ENCODE results near the gene GPR35. TPM values are rescaled to one million over a fixed set of nuclear protein-coding genes. Genes with fewer than 3 reads are reported as not detected.

The GPR35 gene
- total and polyA plus RNA-seq, 2 of the 13 experiments (the other 11 are each of a cell fraction or from before 2014, with no cell fraction given), result 27.1 to 44.2 TPM

DNA sequence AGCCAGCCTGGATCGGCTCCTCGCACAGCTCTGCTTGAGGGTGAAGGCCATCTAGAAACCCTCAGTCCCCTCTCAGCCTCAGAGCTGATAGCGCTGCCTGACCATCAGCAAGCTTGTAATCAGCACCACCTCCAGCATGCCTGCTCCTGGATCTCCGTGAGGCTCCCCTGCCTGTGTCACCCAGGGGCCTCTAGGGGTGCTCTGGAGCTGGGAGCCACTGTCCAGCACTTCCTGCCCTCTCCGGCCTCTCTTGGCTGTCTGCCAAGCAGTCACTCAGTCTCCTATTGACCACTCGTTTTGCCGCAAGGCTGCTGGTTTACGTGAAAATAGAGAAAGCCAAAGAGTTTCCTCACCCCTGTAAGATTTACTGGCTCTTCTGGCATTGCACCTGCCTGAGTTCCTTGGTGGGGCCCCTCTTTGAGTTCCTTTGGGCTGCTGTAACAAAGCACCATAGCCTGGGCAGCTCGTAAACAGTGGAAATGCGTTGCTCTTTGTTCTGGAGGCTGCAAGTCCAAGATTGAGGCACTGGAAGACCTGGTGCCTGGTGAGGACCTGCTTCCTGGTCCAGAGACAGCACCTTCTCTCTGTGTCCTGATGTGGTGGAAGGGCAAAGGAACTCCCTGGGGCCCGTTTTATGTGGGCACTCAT is 20.9 kb upstream of the GPR35 start (continued):
- TF ChIP-seq MEIS1 (CRISPR knock-in tag; IDR thresholded peaks at IDR 0.05; ENCODE audit: borderline replicate concordance), result no peak; the same call in none of the 2 replicates
- peak; percentile 51 to 69; a peak in 2 of 4 replicates for TF ChIP-seq EP300 (IDR thresholded peaks at IDR 0.05; ENCODE audit: low read depth in 2 of 2, low read length in 2 of 2)
- peak; percentile 29; the same call in 1 of the 2 replicates for TF ChIP-seq EP300 (CRISPR knock-in tag; IDR thresholded peaks at IDR 0.05; ENCODE audit: borderline replicate concordance)
- TF ChIP-seq, protein P1, sequence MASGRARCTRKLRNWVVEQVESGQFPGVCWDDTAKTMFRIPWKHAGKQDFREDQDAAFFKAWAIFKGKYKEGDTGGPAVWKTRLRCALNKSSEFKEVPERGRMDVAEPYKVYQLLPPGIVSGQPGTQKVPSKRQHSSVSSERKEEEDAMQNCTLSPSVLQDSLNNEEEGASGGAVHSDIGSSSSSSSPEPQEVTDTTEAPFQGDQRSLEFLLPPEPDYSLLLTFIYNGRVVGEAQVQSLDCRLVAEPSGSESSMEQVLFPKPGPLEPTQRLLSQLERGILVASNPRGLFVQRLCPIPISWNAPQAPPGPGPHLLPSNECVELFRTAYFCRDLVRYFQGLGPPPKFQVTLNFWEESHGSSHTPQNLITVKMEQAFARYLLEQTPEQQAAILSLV (CRISPR knock-in tag; IDR thresholded peaks at IDR 0.05; ENCODE audit: borderline replicate concordance), result no peak
- TF ChIP-seq ZNF484 (CRISPR knock-in tag; IDR thresholded peaks at IDR 0.05; ENCODE audit: borderline replicate concordance, low read depth), result no peak
- TF ChIP-seq, protein P2, sequence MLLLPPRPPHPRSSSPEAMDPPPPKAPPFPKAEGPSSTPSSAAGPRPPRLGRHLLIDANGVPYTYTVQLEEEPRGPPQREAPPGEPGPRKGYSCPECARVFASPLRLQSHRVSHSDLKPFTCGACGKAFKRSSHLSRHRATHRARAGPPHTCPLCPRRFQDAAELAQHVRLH (CRISPR knock-in tag; IDR thresholded peaks at IDR 0.05; ENCODE audit: borderline replicate concordance, low read depth), result peak; percentile 46; the same call in 1 of the 2 replicates
- TF ChIP-seq, protein P3, sequence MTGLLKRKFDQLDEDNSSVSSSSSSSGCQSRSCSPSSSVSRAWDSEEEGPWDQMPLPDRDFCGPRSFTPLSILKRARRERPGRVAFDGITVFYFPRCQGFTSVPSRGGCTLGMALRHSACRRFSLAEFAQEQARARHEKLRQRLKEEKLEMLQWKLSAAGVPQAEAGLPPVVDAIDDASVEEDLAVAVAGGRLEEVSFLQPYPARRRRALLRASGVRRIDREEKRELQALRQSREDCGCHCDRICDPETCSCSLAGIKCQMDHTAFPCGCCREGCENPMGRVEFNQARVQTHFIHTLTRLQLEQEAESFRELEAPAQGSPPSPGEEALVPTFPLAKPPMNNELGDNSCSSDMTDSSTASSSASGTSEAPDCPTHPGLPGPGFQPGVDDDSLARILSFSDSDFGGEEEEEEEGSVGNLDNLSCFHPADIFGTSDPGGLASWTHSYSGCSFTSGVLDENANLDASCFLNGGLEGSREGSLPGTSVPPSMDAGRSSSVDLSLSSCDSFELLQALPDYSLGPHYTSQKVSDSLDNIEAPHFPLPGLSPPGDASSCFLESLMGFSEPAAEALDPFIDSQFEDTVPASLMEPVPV (CRISPR knock-in tag; IDR thresholded peaks at IDR 0.05), result no peak; the same call in 1 of the 2 replicates
- peak; percentile 51 for TF ChIP-seq U2AF1 (optimal IDR thresholded peaks at IDR 0.05; ENCODE audit: low read depth, low read length)
- 0 out of 2 replicates have a peak, but pooled peaks have one; percentile 46 for TF ChIP-seq HMG20B (CRISPR knock-in tag; conservative IDR thresholded peaks at IDR 0.05)
- TF ChIP-seq HHEX (CRISPR knock-in tag; IDR thresholded peaks at IDR 0.05), result no peak
- TF ChIP-seq, protein P4, sequence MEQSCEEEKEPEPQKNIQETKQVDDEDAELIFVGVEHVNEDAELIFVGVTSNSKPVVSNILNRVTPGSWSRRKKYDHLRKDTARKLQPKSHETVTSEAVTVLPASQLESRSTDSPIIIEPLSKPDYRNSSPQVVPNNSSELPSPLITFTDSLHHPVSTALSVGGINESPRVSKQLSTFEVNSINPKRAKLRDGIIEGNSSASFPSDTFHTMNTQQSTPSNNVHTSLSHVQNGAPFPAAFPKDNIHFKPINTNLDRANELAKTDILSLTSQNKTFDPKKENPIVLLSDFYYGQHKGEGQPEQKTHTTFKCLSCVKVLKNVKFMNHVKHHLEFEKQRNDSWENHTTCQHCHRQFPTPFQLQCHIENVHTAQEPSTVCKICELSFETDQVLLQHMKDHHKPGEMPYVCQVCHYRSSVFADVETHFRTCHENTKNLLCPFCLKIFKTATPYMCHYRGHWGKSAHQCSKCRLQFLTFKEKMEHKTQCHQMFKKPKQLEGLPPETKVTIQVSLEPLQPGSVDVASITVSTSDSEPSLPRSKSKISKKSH (CRISPR knock-in tag; IDR thresholded peaks at IDR 0.05; ENCODE audit: borderline replicate concordance), result peak; percentile 62; the same call in 1 of the 2 replicates
- no peak for TF ChIP-seq ZC3H13 (CRISPR knock-in tag; IDR thresholded peaks at IDR 0.05)
- 0 out of 2 replicates have a peak, but pooled peaks have one; percentile 14 for TF ChIP-seq MAFF (IDR thresholded peaks at IDR 0.05; ENCODE audit: low read depth, low read length)
- no peak for TF ChIP-seq SNRNP70 (IDR thresholded peaks at IDR 0.05; ENCODE audit: low read depth, low read length)
- TF ChIP-seq ZNF724P (CRISPR knock-in tag; IDR thresholded peaks at IDR 0.05; ENCODE audit: borderline replicate concordance), result peak; percentile 94; the same call in 1 of the 2 replicates
- TF ChIP-seq TAF1 (CRISPR knock-in tag; IDR thresholded peaks at IDR 0.05), result peak; percentile 65
- TF ChIP-seq ATF7 (IDR thresholded peaks at IDR 0.05), result no peak
- no peak; the same call in none of the 2 replicates for TF ChIP-seq ATF7 (CRISPR knock-in tag; IDR thresholded peaks at IDR 0.05)
- TF ChIP-seq KDM4B (CRISPR knock-in tag; IDR thresholded peaks at IDR 0.05), result 0 out of 2 replicates have a peak, but pooled peaks have one; percentile 75
- TF ChIP-seq RBM22 (optimal IDR thresholded peaks at IDR 0.05; ENCODE audit: low read length), result no peak
- TF ChIP-seq, protein P5, sequence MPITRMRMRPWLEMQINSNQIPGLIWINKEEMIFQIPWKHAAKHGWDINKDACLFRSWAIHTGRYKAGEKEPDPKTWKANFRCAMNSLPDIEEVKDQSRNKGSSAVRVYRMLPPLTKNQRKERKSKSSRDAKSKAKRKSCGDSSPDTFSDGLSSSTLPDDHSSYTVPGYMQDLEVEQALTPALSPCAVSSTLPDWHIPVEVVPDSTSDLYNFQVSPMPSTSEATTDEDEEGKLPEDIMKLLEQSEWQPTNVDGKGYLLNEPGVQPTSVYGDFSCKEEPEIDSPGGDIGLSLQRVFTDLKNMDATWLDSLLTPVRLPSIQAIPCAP (CRISPR knock-in tag; IDR thresholded peaks at IDR 0.05; ENCODE audit: low read depth), result no peak
- TF ChIP-seq ZNF678 (CRISPR knock-in tag; IDR thresholded peaks at IDR 0.05), result no peak
- peak; percentile 83 for TF ChIP-seq CCAR2 (optimal IDR thresholded peaks at IDR 0.05; ENCODE audit: low read depth, low read length)
- TF ChIP-seq TBX3 (IDR thresholded peaks at IDR 0.05; ENCODE audit: borderline replicate concordance), result no peak
- TF ChIP-seq ZFX (CRISPR knock-in tag; IDR thresholded peaks at IDR 0.05; ENCODE audit: low read depth), result peak; percentile 15; the same call in 1 of the 2 replicates
